Left lung (tissue), 10 donors: ENCODE data around the gene PTPRN2. TPM values are rescaled to one million over a fixed set of nuclear protein-coding genes. Genes with fewer than 3 reads are reported as not detected.

Experiments
- ATAC-seq: fragments of 200-7000 bp; cut with Tn5 transposase; one replicate; pipeline ENCODE4 v1.9.1; 2020; ENCODE audit warnings: moderate library complexity
- DNase-seq, 4 donors: peaks; one replicate each; pipeline ENCODE4 v3.0.0-alpha.2; 2013 to 2020
- H3K27ac ChIP-seq, 2 donors: fragments of 200-600 bp; sonication (generic) in 1 of 2; one replicate each; pipeline versions ENCODE4 v1.5.0 to v1.8.0; 2020 to 2021
- H3K27me3 ChIP-seq, 2 donors: fragments of 200-600 bp; sonication (generic) in 1 of 2; one replicate each; pipeline versions ENCODE4 v1.5.0 to v1.8.0; 2020 to 2021
- H3K36me3 ChIP-seq, 2 donors: fragments of 200-600 bp; sonication (generic) in 1 of 2; one replicate each; pipeline versions ENCODE4 v1.5.0 to v1.8.0; 2020 to 2021
- H3K4me1 ChIP-seq, 2 donors: fragments of 200-600 bp; one replicate each; pipeline ENCODE4 v1.8.0; 2021
- H3K4me3 ChIP-seq, 2 donors: fragments of 200-600 bp; sonication (generic) in 1 of 2; one replicate each; pipeline versions ENCODE4 v1.5.0 to v1.8.0; 2020 to 2021; ENCODE audit warnings: mild to moderate bottlenecking in 1 of 2
- H3K9me3 ChIP-seq, 2 donors: fragments of 200-600 bp; sonication (generic) in 1 of 2; one replicate each; pipeline versions ENCODE4 v1.5.0 to v1.8.0; 2020 to 2021
- intact Hi-C, 2 donors: fragments of 100-400 bp; cut with DNase I; formaldehyde crosslinking; loops; one replicate each; pipeline versions ENCODE4 v1.11.2 to v1.14.2; 2022
- polyA plus RNA-seq, 6 donors: library from polyadenylated mRNA; unstranded; fragments of 120-200 nt; gene quantifications; one replicate each; pipeline ENCODE4 v1.2.1, GENCODE V29; 2013; ENCODE audit not compliant: insufficient read length in 6 of 6
- total RNA-seq, 2 donors: library from RNA; stranded (reverse); fragmentation: NEBNext Ultra II Directional; extraction: Animal tissue kit (Norgen Biotek cat#: 25700); gene quantifications; one replicate each; pipeline ENCODE4 v1.2.1, GENCODE V29; 2021
- TF ChIP-seq, protein P1 (sequence below), 2 donors: fragments of 200-600 bp; sonication (generic) in 1 of 2; IDR thresholded peaks; one replicate each; pipeline versions ENCODE4 v1.5.0 to v1.8.0; 2021; ENCODE audit warnings: antibody characterized with exemption in 2 of 2
- donor health status: DM: no; HTN: yes; CAD: no.
- donor health status: DM: no; HTN: no; CAD: no.

The PTPRN2 gene
- total and polyA plus RNA-seq, 8 donors = 4.0 to 7.8 (median 6.8) TPM

- no peaks in the 10 kb centered on the region for H3K4me1 ChIP-seq
- ATAC-seq = no peak
- H3K27ac ChIP-seq = no peak overlapping the region
- intact Hi-C loops = no loop called here
- H3K9me3 ChIP-seq = peaks cover 0 to 47% of the 10 kb centered on the region in 2 donors
- H3K36me3 ChIP-seq = no peaks in the 10 kb centered on the region
- no peak overlapping the region for H3K4me3 ChIP-seq
- no peaks in the 10 kb centered on the region for H3K27me3 ChIP-seq
- no peak for DNase-seq
- TF ChIP-seq, protein P1, sequence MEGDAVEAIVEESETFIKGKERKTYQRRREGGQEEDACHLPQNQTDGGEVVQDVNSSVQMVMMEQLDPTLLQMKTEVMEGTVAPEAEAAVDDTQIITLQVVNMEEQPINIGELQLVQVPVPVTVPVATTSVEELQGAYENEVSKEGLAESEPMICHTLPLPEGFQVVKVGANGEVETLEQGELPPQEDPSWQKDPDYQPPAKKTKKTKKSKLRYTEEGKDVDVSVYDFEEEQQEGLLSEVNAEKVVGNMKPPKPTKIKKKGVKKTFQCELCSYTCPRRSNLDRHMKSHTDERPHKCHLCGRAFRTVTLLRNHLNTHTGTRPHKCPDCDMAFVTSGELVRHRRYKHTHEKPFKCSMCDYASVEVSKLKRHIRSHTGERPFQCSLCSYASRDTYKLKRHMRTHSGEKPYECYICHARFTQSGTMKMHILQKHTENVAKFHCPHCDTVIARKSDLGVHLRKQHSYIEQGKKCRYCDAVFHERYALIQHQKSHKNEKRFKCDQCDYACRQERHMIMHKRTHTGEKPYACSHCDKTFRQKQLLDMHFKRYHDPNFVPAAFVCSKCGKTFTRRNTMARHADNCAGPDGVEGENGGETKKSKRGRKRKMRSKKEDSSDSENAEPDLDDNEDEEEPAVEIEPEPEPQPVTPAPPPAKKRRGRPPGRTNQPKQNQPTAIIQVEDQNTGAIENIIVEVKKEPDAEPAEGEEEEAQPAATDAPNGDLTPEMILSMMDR (IDR thresholded peaks at IDR 0.05) = no peak
Measured at GRCh38 chr7:158285383-158285770, 302.2 kb downstream of the PTPRN2 start.

DNA sequence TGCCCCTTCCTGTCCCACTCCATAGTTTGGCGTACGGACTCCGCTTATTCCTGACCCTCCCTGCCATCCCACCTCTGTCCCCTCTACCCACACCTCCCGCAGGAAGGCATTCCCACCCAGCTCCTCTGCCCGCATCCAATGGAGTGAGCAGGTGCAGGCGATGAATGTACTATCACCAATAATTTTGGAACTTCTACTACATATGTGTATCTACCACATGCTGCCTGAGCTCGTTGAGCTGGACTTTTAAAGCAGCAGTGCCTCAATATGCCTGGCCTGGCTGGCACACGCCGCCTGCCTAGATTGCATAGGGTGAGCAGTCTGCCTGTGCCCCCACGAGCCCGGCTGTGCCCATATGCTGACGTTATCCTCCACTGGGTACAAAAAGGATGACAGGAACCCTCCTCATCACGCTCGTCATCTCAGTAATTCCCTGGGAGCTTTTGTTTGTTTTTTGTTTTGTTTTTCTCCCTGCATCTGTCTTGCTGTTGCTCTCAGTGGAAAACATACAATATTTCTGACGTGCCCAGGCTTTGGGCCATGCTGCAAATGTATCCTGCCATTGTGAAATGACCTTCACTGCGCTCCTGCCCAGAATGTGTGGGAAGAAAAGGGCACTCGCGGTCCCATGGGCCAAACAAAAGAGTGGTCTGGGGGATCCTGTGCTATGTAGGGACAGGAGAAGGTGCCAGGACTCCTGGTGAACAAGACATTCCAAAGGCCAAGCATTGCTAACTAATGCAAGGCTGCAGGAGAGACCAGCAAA, 302.8 kb downstream of the PTPRN2 start:
- Histone ChIP-seq H3K4me1 (no peaks in the 10 kb centered on the region), H3K9me3 (peaks cover 0 to 43% of the 10 kb centered on the region in 2 donors), H3K4me3 (no peak overlapping the region), H3K27me3 (no peaks in the 10 kb centered on the region), H3K36me3 (no peaks in the 10 kb centered on the region), H3K27ac (no peak overlapping the region)
- intact Hi-C loops = no loop called here
- TF ChIP-seq, protein P1 (IDR thresholded peaks at IDR 0.05) = no peak
- no peak for DNase-seq
- ATAC-seq = no peak

DNA sequence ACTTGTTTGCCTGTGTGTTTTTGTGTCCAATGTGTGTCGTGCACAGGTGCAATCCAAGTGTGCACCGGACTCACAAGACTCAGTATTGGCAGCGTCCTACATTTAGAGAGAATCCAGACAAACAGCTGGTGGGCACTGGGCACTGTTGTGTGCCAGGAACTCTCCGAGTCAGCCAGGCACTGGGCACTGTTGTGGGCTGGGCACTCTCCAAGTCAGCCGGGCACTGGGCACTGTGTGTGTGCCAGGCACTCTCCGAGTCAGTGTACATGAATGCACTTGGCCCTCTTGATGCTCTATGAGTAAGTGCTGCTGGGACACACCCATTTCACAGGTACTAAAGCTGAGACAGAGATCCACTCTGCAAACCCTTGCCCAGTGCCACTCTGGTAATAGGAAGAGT, 303.5 kb downstream of the PTPRN2 start:
- no peak overlapping the region for H3K27ac ChIP-seq
- peaks cover 0 to 36% of the 10 kb centered on the region in 2 donors for H3K9me3 ChIP-seq
- TF ChIP-seq, protein P1 (IDR thresholded peaks at IDR 0.05) = no peak
- H3K36me3 ChIP-seq = no peaks in the 10 kb centered on the region
- no peaks in the 10 kb centered on the region for H3K4me1 ChIP-seq
- DNase-seq (no peak), ATAC-seq (peak; percentile 42)
- intact Hi-C loops = no loop called here
- H3K27me3 ChIP-seq = no peaks in the 10 kb centered on the region
- H3K4me3 ChIP-seq = no peak overlapping the region

DNA sequence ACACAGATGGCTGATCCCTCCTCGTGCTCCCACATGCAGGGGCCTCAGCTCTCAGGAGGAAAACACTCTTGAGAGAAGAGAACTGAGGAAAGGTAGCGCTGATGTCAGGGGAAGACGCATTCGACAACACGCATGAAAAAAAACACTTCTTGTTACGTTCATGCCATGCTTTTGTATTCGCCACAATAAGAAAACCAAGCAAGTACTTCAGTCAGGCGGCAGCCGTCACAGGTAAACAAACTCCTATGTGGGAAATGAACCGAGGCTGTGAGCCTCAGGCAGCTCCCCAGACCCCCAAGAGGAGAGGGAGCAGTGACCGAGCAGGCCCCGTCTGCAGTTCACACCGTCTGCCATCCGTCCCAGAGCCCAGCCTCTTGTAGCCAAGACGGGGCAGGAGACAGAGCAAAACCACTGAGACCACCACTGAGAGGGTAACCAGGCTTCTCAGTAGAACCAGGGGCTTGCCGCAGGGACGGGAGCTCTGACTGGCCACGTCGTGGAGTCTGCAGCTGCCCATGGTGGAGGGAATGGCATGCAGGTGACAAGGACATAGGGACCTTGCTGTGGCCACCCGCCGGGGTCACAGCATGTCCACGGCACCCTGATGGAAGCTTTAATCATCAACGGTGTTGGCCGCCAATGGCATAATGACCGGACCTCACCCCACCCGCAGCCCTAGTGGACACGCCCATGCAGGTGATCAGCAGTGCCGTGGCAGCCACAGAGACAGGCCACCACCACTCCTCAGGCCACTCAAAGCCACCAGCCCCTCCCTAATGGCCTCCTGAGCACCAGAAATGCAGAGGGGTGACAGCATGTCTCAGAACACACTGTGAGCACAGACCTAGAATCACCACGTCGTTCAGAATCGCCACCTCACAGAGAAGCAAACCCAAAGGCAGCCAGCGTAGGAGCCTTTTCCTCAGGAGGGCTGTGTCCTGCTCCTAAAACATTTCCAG, 304.3 kb downstream of the PTPRN2 start:
- Histone ChIP-seq H3K4me3 (no peak overlapping the region), H3K27ac (no peak overlapping the region), H3K9me3 (peaks cover 0 to 28% of the 10 kb centered on the region in 2 donors), H3K4me1 (no peaks in the 10 kb centered on the region), H3K27me3 (no peaks in the 10 kb centered on the region), H3K36me3 (no peaks in the 10 kb centered on the region)
- intact Hi-C loops = no loop called here
- DNase-seq (no peak), ATAC-seq (no peak)
- TF ChIP-seq, protein P1 (IDR thresholded peaks at IDR 0.05) = no peak

- no peaks in the 10 kb centered on the region for H3K27me3 ChIP-seq
- intact Hi-C loops = no loop called here
- H3K4me1 ChIP-seq = no peaks in the 10 kb centered on the region
- H3K9me3 ChIP-seq = peaks cover 0 to 22% of the 10 kb centered on the region in 2 donors
- H3K27ac ChIP-seq = no peak overlapping the region
- DNase-seq = no peak
- TF ChIP-seq, protein P1 (IDR thresholded peaks at IDR 0.05) = no peak
- no peak overlapping the region for H3K4me3 ChIP-seq
- H3K36me3 ChIP-seq = no peaks in the 10 kb centered on the region
- no peak for ATAC-seq
Measured at GRCh38 chr7:158282461-158283001, 305.1 kb downstream of the PTPRN2 start.
